Esophagus squamous epithelium (tissue), 5 donors: ENCODE results near the gene CGNL1. TPM values are rescaled to one million over a fixed set of nuclear protein-coding genes. Genes with fewer than 3 reads are reported as not detected.

Source experiments
- DNase-seq: peaks from one replicate; lab custom pipeline; 2025; lab: John Stamatoyannopoulos, UW
- H3K27ac ChIP-seq, 4 donors: fragments of 200-600 bp; sonication (generic); one replicate each; pipeline ENCODE4 v1.5.1; 2016 to 2019; ENCODE audit warnings: mild to moderate bottlenecking in 1 of 4
- H3K27me3 ChIP-seq, 4 donors: fragments of 200-600 bp; sonication (generic); 1 replicate in 3 of 4; 2 replicates in 1 of 4; pipeline versions ENCODE4 v1.5.1 to v1.6.0; 2017 to 2021; ENCODE audit warnings: antibody characterized with exemption in 1 of 4
- H3K36me3 ChIP-seq, 3 donors: fragments of 200-600 bp; sonication (generic); one replicate each; pipeline ENCODE4 v1.5.1; 2016 to 2019
- H3K4me1 ChIP-seq, 3 donors: fragments of 200-600 bp; sonication (generic); one replicate each; pipeline ENCODE4 v1.5.1; 2017 to 2019
- H3K4me3 ChIP-seq, 4 donors: fragments of 200-600 bp; sonication (generic); 1 replicate in 3 of 4; 2 replicates in 1 of 4; pipeline ENCODE4 v1.5.1; 2016 to 2019; ENCODE audit warnings: mild to moderate bottlenecking in 2 of 4, moderate library complexity in 1 of 4
- H3K9me3 ChIP-seq, 3 donors: fragments of 200-600 bp; sonication (generic); one replicate each; pipeline ENCODE4 v1.5.1; 2016 to 2019
- POLR2A ChIP-seq, 4 donors: fragments of 450-650 bp; IDR thresholded peaks; one replicate each; pipeline ENCODE4 v1.6.1; 2017; ENCODE audit warnings: antibody characterized with exemption in 4 of 4, mild to moderate bottlenecking in 4 of 4, moderate library complexity in 3 of 4
- WGBS, 2 donors: methylation state at CpG; one replicate each; pipeline ENCODE4 v1.1.5; 2018; 5-methylcytosine and 5-hydroxymethylcytosine counted together
- intact Hi-C: fragments of 100-400 bp; cut with DNase I; formaldehyde crosslinking; loops from one replicate; pipeline ENCODE4 v1.15.0; 2022
- total RNA-seq, 4 donors: library from RNA; depleted of rRNA; stranded (reverse); fragments of >200 nt; gene quantifications; one replicate each; pipeline ENCODE4 v1.1.0, GENCODE V29; 2016
- TF ChIP-seq, protein P1 (sequence below), 6 experiments: fragments of 450-650 bp in 4 of 6; fragments of 200-600 bp in 2 of 6; sonication (generic) in 2 of 6; IDR thresholded peaks; one replicate each; pipeline ENCODE4 v1.5.1; 2016 to 2019; ENCODE audit warnings: antibody characterized with exemption in 6 of 6, mild to moderate bottlenecking in 4 of 6, moderate library complexity in 4 of 6
- donor health status: DM: yes; HTN: yes; CAD: no.

The CGNL1 gene
- total RNA-seq, 4 donors from 2014 or later: 3.8 to 14.7 (median 8.8) TPM

DNA sequence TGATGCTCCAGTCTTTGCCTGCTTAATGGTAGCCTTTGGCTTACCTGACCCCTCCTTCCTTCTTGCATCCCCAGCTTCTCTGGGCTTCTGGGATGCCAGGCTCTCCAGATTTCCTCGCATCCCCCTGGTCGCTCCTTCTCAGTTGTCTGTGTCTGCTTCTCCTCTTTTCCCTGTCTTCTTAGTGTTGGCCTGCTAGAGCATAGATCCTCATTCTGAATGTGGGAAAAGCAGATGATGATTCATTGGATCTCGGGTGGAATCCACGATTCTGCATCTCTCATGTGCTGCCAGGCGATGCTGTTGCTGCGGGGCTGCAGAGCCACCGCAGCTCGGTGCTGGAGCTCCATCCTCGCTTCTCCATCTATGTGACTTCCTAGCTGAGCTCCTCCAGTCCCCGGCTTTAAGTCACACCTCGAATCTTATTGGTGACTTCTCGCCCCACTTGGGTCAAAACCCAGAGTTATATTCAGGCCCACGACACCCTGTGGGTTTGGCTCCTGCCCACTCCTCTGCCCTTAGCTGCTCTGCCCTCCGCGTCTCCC is 47.4 kb downstream of the CGNL1 start:
- H3K4me1 ChIP-seq: no peaks in the 10 kb centered on the region
- intact Hi-C loops: no loop called here
- no peak for TF ChIP-seq POLR2A (IDR thresholded peaks at IDR 0.05)
- TF ChIP-seq, protein P1, sequence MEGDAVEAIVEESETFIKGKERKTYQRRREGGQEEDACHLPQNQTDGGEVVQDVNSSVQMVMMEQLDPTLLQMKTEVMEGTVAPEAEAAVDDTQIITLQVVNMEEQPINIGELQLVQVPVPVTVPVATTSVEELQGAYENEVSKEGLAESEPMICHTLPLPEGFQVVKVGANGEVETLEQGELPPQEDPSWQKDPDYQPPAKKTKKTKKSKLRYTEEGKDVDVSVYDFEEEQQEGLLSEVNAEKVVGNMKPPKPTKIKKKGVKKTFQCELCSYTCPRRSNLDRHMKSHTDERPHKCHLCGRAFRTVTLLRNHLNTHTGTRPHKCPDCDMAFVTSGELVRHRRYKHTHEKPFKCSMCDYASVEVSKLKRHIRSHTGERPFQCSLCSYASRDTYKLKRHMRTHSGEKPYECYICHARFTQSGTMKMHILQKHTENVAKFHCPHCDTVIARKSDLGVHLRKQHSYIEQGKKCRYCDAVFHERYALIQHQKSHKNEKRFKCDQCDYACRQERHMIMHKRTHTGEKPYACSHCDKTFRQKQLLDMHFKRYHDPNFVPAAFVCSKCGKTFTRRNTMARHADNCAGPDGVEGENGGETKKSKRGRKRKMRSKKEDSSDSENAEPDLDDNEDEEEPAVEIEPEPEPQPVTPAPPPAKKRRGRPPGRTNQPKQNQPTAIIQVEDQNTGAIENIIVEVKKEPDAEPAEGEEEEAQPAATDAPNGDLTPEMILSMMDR (IDR thresholded peaks at IDR 0.05): no peak
- no peak for DNase-seq
- H3K36me3 ChIP-seq: no peaks in the 10 kb centered on the region
- H3K27me3 ChIP-seq: no peaks in the 10 kb centered on the region
- no peak overlapping the region for H3K4me3 ChIP-seq
- H3K27ac ChIP-seq: no peak overlapping the region
- no peaks in the 10 kb centered on the region for H3K9me3 ChIP-seq
- WGBS, 2 donors: 87 to 96% methylated on average over 12 to 15 of the region's 15 CpGs

DNA sequence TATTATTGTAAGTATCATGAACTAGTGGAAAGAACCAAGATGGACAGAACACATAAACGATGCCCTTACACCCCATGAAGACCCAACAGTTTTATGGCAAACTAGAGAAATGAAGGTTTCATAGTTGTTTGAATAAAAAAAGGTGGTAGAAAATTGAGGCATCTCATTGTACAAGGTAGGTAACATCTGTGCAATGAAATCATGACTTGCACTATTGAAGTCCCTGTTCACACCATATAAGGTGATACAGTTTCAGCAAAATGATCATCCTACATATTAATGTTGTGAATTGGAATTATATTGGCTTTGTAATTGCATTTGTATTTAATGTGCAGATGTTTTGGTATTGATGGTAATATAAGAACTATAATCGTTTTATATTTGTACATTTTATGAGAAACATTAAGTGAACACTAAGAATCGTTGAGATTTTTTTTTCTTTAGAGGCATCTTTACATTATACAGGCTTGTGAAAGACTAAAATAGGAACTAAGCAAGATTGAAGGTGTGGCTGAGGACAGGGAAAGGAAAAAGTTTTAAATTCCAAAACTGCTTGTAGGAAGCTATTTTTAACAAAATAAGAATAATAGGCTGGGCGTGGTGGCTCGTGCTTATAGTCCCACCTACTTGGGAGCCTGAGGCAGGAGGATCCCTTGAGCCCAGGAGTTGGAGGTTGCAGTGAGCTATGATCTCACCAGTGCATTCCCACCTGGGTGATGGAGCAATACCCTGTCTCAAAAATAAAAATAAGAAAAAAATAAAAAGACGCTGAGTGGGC is 48.5 kb downstream of the CGNL1 start:
- TF ChIP-seq, protein P1 (IDR thresholded peaks at IDR 0.05): no peak
- TF ChIP-seq POLR2A (IDR thresholded peaks at IDR 0.05): no peak
- intact Hi-C loops: no loop called here
- Histone ChIP-seq H3K9me3 (no peaks in the 10 kb centered on the region), H3K36me3 (no peaks in the 10 kb centered on the region), H3K4me1 (no peaks in the 10 kb centered on the region), H3K27me3 (no peaks in the 10 kb centered on the region), H3K4me3 (no peak overlapping the region), H3K27ac (no peak overlapping the region)
- no peak for DNase-seq
- 71 to 72% methylated on average over 6 of the region's 6 CpGs for WGBS, 2 donors

DNA sequence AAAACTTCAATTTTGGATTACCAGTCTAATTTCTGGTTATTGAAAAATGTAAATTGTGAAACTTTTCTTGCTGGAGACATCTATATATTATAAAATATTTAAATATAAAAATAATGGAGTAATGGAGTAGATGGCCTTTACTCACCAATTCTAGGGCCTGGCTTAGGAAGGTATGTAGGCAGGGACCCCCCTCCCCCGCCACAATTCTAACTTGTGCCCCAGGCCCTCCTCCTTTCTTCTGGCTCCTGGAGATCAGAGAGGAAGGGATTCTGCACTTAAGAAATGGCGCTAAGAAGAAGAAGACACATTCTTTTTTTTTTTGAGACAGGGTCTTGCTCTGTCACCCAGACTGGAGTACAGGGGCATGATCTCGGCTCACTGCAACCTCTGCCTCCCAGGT is 49.5 kb downstream of the CGNL1 start:
- Histone ChIP-seq H3K4me1 (no peaks in the 10 kb centered on the region), H3K27me3 (no peaks in the 10 kb centered on the region), H3K4me3 (no peak overlapping the region), H3K36me3 (no peaks in the 10 kb centered on the region), H3K27ac (no peak overlapping the region), H3K9me3 (no peaks in the 10 kb centered on the region)
- no peak for TF ChIP-seq POLR2A (IDR thresholded peaks at IDR 0.05)
- TF ChIP-seq, protein P1 (IDR thresholded peaks at IDR 0.05): no peak
- no peak for DNase-seq
- intact Hi-C loops: no loop called here
- 64 to 87% methylated on average over 1 to 3 of the region's 3 CpGs for WGBS, 2 donors

DNA sequence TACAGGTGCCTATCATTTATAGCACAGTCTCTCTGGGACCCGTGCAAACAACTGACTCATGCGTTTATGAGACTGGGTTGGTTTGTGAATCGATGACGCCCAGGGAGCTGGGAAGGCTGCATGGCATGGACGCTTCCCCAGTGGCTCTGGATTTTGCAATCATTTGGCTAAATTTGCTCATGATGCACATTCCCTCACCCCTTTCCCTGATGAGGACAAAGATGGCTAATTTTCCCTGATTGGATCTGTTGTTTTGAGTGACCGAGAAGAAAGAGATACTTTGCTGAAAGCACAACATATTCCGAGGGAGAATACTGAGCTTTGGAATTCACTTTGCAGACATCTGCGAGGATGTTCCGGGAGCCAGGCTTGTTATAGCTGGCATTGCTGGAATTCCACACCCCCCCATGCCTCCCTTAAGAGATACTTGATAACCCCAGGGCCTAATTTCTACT is 51.1 kb downstream of the CGNL1 start:
- H3K4me1 ChIP-seq: peaks cover 0 to 5% (median 0%) of the 10 kb centered on the region in 3 donors
- no peak overlapping the region for H3K27ac ChIP-seq
- 63 to 64% methylated on average over 9 of the region's 9 CpGs for WGBS, 2 donors
- TF ChIP-seq, protein P1 (IDR thresholded peaks at IDR 0.05): no peak
- no peak for TF ChIP-seq POLR2A (IDR thresholded peaks at IDR 0.05)
- no peak for DNase-seq
- H3K27me3 ChIP-seq: no peaks in the 10 kb centered on the region
- H3K9me3 ChIP-seq: no peaks in the 10 kb centered on the region
- H3K36me3 ChIP-seq: no peaks in the 10 kb centered on the region
- H3K4me3 ChIP-seq: no peak overlapping the region
- intact Hi-C loops: no loop called here

DNA sequence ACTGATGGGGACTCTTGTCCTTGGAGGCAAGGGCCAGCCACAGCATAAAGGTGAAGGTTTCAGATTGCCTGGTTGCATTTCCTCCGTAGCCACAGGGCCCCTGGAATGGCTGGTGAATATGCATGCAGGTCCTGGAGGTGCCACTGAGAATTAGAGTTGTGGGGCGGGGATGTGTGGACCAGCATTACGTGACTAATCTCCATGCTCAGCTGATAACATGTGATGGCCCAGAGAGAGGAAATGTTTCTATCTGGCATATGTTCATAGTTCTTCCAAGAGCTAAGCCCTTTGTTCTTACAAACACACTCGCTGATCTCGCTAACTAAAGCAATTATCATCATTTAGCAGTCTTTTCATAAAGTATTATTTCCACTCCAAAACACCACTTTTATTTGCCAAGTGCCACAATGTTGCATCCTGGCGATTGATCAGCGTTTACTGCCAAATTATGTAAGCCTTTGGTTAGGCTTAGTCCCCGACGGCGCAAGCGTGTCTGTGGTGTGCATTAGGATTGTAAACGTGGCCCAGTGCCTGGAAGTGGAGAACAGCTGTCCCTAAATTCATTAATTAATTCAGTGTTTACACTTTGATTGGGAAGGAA is 55.9 kb downstream of the CGNL1 start:
- Histone ChIP-seq H3K27me3 (peaks cover 0 to 4% (median 0%) of the 10 kb centered on the region in 4 donors), H3K9me3 (no peaks in the 10 kb centered on the region), H3K4me1 (peaks cover 0 to 7% (median 0%) of the 10 kb centered on the region in 3 donors), H3K4me3 (no peak overlapping the region), H3K27ac (peak overlapping the region in 2 of 4 donors; percentile 15 to 37), H3K36me3 (no peaks in the 10 kb centered on the region)
- TF ChIP-seq, protein P1 (IDR thresholded peaks at IDR 0.05): no peak
- TF ChIP-seq POLR2A (IDR thresholded peaks at IDR 0.05): no peak
- 36 to 44% methylated on average over 12 of the region's 12 CpGs for whole genome bisulfite sequencing, 2 donors
- intact Hi-C loops: no loop called here
- DNase-seq: no peak
